Right lobe of liver (tissue), 4 donors: ENCODE results near the gene SNRNP40.

Experiments
- CTCF ChIP-seq, 4 donors: fragments of 200-600 bp in 3 of 4; fragments of 450-650 bp in 1 of 4; IDR thresholded peaks; one replicate each; pipeline versions ENCODE4 v1.5.1 to v1.8.0; 2016 to 2022; ENCODE audit warnings: antibody characterized with exemption in 4 of 4, mild to moderate bottlenecking in 2 of 4
- POLR2A ChIP-seq: fragments of 450-650 bp; IDR thresholded peaks from one replicate; pipeline ENCODE4 v1.6.1; 2017; ENCODE audit warnings: antibody characterized with exemption, mild to moderate bottlenecking
- donor health status: DM: no; HTN: no; CAD: no.
- donor health status: DM: no; HTN: no; CAD: no.
- donor health status: DM: no; HTN: yes; CAD: no.

- TF ChIP-seq CTCF (IDR thresholded peaks at IDR 0.05) (no peak), POLR2A (no peak)
Measured at GRCh38 chr1:31289021-31289420, 7.6 kb downstream of the SNRNP40 start.
